GM12891 (cell line): ENCODE results near the gene ARPC4. TPM values are rescaled to one million over a fixed set of nuclear protein-coding genes. Genes with fewer than 3 reads are reported as not detected.

ENCODE experiments used
- DNase-seq: peaks from one replicate; pipeline ENCODE4 v3.0.0; 2011; ENCODE audit warnings: low spot score; ENCODE audit not compliant: insufficient read length
- FAIRE-seq: peaks from 2 replicates; lab custom pipeline; 2011; peaks lifted over from hg19 to GRCh38; lab: Jason Lieb, UNC
- PAX5 ChIP-seq: IDR thresholded peaks from 2 replicates; pipeline ENCODE4 v1.6.1; 2011; ENCODE audit warnings: low read length, moderate library complexity, mild to moderate bottlenecking; ENCODE audit not compliant: insufficient read depth, severe bottlenecking
- POLR2A ChIP-seq: IDR thresholded peaks from 2 replicates; pipeline ENCODE4 v1.6.1; 2011; ENCODE audit warnings: low read depth, low read length, control low read depth
- POLR2AphosphoS5 ChIP-seq: IDR thresholded peaks from 2 replicates; pipeline ENCODE4 v1.6.1; 2011; ENCODE audit warnings: low read depth, low read length, control low read depth
- POU2F2 ChIP-seq: IDR thresholded peaks from 2 replicates; pipeline ENCODE4 v1.6.1; 2011; ENCODE audit warnings: low read depth, mild to moderate bottlenecking, control low read depth, low read length, moderate library complexity
- SPI1 ChIP-seq: IDR thresholded peaks from 2 replicates; pipeline ENCODE4 v1.6.1; 2011; ENCODE audit warnings: low read depth, low read length, control low read depth
- TAF1 ChIP-seq: IDR thresholded peaks from 2 replicates; pipeline ENCODE4 v1.6.1; 2011; ENCODE audit warnings: low read depth, low read length, control low read depth
- polyA plus RNA-seq: library from polyadenylated mRNA; unstranded; fragments of >200 nt; gene quantifications from one replicate; pipeline ENCODE4 v1.2.1, GENCODE V29; 2012; ENCODE audit warnings: low read depth, missing spikeins, inconsistent platforms; ENCODE audit not compliant: missing spikeins

The ARPC4 gene
- 296 TPM for polyA plus RNA-seq

DNA sequence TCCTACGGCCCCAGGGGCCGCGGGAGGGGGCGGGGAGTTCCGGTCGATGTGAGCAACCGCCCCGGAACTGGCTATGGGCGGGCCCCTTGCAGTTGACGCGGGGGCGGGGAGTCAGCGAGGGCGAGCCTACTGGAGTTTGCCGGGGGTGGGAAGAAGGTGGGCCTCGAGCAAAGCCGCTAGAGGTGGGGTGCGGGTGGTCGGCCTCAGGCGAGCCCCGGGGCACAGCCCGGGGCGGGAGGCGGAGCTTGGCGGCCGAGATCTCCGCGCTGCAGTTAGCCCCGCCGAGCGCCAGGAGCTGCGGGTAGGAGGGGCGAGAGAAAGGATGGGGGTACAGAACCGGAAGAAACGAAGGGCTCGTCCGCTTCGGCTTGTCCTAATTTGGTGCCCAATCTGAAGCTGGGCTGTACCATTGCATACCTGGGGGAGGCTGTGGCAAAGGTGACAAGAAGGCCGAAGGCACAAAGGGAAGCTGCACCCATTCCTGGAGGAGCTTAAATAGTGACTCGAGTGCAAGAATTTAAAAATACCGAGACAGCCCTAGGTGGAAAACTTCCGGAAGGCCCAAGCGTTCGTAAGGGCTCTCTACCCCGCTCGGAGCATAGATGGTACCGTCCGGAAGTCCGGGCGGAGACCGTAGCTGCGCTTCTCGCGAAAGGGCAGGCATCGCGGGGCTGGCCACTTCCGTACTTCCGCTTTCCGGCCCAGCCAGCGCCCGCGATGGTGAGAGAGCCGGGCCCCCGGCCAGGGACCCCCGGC, at the start of gene ARPC4, which contains the start of gene TADA3:
ARPC4 (plus strand) TSS at position 678 of the 756 bp plus-strand sequence; CDS start at position 718, 40 bp downstream.
TADA3 (minus strand) TSS at position 69 of the 756 bp plus-strand sequence. CDS start 1,007 bp downstream, outside the sequence.
- DNase-seq (peak; percentile 84), FAIRE-seq (peak; percentile 87)
- TF ChIP-seq TAF1 (peak; percentile 85), POU2F2 (peak; percentile 29; the same call in 1 of the 2 replicates), POLR2A (peak; percentile 15), POLR2AphosphoS5 (peak; percentile 81; the same call in 1 of the 2 replicates), SPI1 (peak; percentile 74), PAX5 (no peak)

DNA sequence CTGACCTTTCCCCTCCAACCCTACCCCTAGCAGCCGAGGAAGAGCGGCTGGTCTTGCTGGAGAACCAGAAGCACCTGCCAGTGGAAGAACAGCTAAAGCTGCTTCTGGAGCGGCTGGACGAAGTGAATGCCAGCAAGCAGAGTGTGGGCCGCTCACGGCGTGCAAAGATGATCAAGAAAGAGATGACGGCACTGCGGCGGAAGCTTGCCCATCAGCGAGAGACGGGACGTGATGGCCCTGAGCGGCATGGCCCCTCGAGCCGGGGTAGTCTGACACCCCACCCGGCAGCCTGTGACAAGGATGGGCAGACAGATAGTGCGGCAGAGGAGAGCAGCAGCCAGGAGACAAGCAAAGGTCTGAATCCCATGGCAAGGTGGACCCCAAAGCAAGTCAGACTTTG, 49.3 kb upstream of the ARPC4 start:
- DNase-seq (no peak), FAIRE-seq (no peak)
- no peak for TF ChIP-seq SPI1
- TF ChIP-seq TAF1 = no peak
- TF ChIP-seq POLR2A = no peak
- no peak for TF ChIP-seq PAX5
- TF ChIP-seq POU2F2 = no peak
- TF ChIP-seq POLR2AphosphoS5 = no peak

GRCh38 chr3:9744162-9744561, 48.7 kb upstream of the ARPC4 start:
- DNase-seq = no peak
- no peak for FAIRE-seq
- TF ChIP-seq POLR2A = no peak
- no peak for TF ChIP-seq SPI1
- no peak for TF ChIP-seq POU2F2
- no peak for TF ChIP-seq POLR2AphosphoS5

- TF ChIP-seq SPI1 (no peak), POLR2AphosphoS5 (no peak), PAX5 (no peak), POLR2A (no peak), POU2F2 (no peak), TAF1 (no peak)
- DNase-seq (no peak), FAIRE-seq (no peak)
Measured at GRCh38 chr3:9745521-9745920, 47.4 kb upstream of the ARPC4 start.

GRCh38 chr3:9746330-9746729, 46.6 kb upstream of the ARPC4 start:
- DNase-seq (no peak), FAIRE-seq (no peak)
- no peak for TF ChIP-seq TAF1

DNA sequence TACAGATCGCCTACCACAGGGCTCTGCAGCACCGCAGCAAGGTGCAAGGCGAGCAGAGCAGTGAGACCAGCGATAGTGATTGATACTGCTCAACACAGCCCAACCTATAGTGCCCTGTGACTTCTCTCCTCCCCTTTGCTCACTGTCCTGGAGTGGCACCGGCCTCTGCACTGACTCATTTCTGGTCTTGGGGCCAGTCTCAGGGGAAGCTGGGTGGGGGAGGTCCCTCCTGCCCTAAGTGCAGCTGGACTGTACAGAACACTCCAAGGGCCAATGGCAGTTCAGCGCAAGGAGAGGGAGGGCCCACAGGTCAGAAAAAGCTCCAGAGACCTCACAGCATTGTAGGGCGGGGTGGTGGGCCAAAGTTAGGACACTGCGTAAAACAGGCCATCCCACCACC, 45.6 kb upstream of the ARPC4 start:
- DNase-seq = no peak
- FAIRE-seq = no peak
- TF ChIP-seq POU2F2 (no peak), POLR2A (no peak), POLR2AphosphoS5 (no peak), SPI1 (no peak), PAX5 (no peak), TAF1 (no peak)

DNA sequence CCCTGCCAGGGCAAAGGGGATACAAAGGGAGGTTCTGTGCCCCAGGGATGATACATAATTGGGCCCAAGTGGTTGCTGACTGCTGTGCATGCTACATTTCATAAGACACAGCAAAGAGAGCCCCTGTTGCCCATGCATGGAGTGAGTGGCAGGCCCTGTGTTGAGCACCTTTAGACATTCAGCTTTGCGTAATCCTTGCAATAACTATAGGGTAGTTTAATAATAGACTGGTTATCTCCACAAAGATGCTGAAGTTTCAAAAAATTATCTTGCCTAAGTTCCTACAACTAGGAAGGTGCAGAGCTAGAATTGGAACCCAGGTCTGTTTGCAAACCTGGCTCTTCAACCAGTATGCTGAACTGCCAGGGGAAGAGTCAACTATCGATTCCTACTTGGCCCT, 44.9 kb upstream of the ARPC4 start:
- DNase-seq (no peak), FAIRE-seq (no peak)
- TF ChIP-seq POLR2A (no peak), SPI1 (no peak), POU2F2 (no peak), POLR2AphosphoS5 (no peak), PAX5 (no peak), TAF1 (no peak)

DNA sequence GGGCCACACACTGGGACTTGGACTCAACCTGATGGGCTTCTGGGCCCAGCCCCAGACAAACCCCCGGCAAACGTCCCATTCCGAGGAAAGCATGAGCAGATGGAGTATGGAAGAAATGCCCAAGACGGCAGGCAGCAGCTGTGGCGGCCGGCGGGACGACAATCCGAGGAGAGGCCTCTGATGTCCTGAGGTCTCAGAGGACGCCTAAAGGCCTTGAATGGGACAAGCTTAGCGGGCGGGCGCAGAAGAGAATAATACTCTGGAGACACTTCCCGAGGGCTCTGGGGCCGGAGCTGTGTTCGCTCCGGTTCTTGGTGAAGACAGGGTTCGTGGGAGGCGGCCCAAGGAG, 43.6 kb upstream of the ARPC4 start:
- TF ChIP-seq PAX5 = no peak
- DNase-seq = no peak
- no peak for FAIRE-seq

DNA sequence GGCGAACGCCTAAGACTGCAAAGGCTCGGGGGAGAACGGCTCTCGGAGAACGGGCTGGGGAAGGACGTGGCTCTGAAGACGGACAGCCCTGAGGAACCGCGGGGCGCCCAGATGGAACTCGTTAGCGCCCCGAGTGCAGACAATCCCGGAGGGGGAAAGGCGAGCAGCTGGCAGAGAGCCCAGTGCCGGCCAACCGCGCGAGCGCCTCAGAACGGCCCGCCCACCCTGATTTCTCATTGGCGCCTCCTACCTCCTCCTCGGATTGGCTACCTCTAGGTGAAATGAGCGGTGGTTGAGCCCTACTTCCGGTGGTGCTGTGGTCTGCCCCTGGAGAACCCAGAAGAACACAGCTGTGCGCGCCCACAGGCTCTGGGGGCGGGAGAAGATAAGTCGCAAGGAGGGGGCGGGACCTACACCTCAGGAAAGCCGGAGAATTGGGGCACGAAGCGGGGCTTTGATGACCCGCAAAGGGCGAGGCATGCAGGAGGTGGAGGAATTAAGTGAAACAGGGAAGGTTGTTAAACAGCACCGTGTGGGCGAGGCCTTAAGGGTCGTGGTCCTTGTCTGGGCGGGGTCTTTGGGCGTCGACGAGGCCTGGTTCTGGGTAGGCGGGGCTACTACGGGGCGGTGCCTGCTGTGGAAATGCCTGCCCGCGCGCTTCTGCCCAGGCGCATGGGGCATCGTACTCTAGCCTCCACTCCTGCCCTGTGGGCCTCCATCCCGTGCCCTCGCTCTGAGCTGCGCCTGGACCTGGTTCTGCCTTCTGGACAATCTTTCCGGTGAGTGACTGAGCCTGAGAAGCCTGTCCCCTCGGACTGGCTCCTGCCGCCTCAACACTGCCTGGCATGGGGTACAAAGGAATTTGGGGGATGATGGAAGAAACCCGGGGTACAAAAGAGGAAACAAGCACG, 43.0 kb upstream of the ARPC4 start, which contains the start of gene OGG1:
OGG1 (plus strand) TSS at position 308 of the 911 bp plus-strand sequence; CDS start at position 643, 335 bp downstream.
- DNase-seq (peak; percentile 98), FAIRE-seq (peak; percentile 85)
- TF ChIP-seq PAX5 = no peak
- no peak for TF ChIP-seq SPI1
- peak; percentile 23; the same call in 1 of the 2 replicates for TF ChIP-seq POLR2AphosphoS5
- TF ChIP-seq TAF1 = peak; percentile 51; the same call in 1 of the 2 replicates
- peak; percentile 36; the same call in 1 of the 2 replicates for TF ChIP-seq POU2F2
- no peak for TF ChIP-seq POLR2A
